Lower leg skin (tissue), 4 donors: ENCODE data around the gene NTF4. TPM values are rescaled to one million over a fixed set of nuclear protein-coding genes. Genes with fewer than 3 reads are reported as not detected.
A peak's percentile ranks its signal among the peaks of the same experiment; 100 is the strongest.

Experiments used
- DNase-seq, 2 donors: peaks; one replicate each; pipeline ENCODE4 v3.0.0-alpha.2; 2019; ENCODE audit warnings: low spot score in 2 of 2
- H3K4me3 ChIP-seq: fragments of 200-600 bp; sonication (generic); 2 replicates; pipeline ENCODE4 v1.5.1; 2017; ENCODE audit warnings: mild to moderate bottlenecking, low read depth; ENCODE audit not compliant: poor library complexity, severe bottlenecking
- CTCF ChIP-seq, 3 donors: fragments of 450-650 bp; IDR thresholded peaks; one replicate each; pipeline ENCODE4 v1.5.1; 2016; ENCODE audit warnings: antibody characterized with exemption in 3 of 3, mild to moderate bottlenecking in 3 of 3, moderate library complexity in 2 of 3
- POLR2A ChIP-seq, 2 donors: fragments of 450-650 bp; IDR thresholded peaks; one replicate each; pipeline ENCODE4 v1.6.1; 2016 to 2017; ENCODE audit warnings: antibody characterized with exemption in 2 of 2, mild to moderate bottlenecking in 1 of 2, moderate library complexity in 1 of 2
- WGBS, 2 donors: methylation state at CpG; one replicate each; pipeline ENCODE4 v1.1.5; 2018; 5-methylcytosine and 5-hydroxymethylcytosine counted together
- intact Hi-C: fragments of 100-400 bp; cut with DNase I; formaldehyde crosslinking; loops from one replicate; pipeline ENCODE4 v1.15.0; 2023; ENCODE audit warnings: low total_unique reads
- total RNA-seq, 4 donors: library from RNA; depleted of rRNA; stranded (reverse); fragments of >200 nt; gene quantifications; one replicate each; pipeline ENCODE4 v1.1.0, GENCODE V29; 2016

NTF4 gene
- total RNA-seq, 4 donors from 2014 or later: 7.4 to 16.8 (median 8.4) TPM

GRCh38 chr19:49092686-49093085 is 28.1 kb upstream of the NTF4 start:
- intact Hi-C loops: no loop called here

GRCh38 chr19:49091391-49092038 is 26.9 kb upstream of the NTF4 start:
- intact Hi-C loops: no loop called here
- no peak overlapping the region for H3K4me3 ChIP-seq
- no peak for DNase-seq
- TF ChIP-seq CTCF (IDR thresholded peaks at IDR 0.05) (no peak), POLR2A (IDR thresholded peaks at IDR 0.05) (no peak)
- WGBS, 2 donors: 89 to 93% methylated on average over 17 of the region's 17 CpGs

More at GRCh38 chr19:49092686-49093085, 28.1 kb upstream of the NTF4 start:
- DNase-seq: no peak
- WGBS, 2 donors: 95 to 96% methylated on average over 6 of the region's 6 CpGs
- TF ChIP-seq POLR2A (IDR thresholded peaks at IDR 0.05) (no peak), CTCF (IDR thresholded peaks at IDR 0.05) (no peak)
- H3K4me3 ChIP-seq: no peak overlapping the region

- intact Hi-C loops: no loop called here
Observed at GRCh38 chr19:49086296-49086695, 21.7 kb upstream of the NTF4 start.

GRCh38 chr19:49085868-49086232 is 21.2 kb upstream of the NTF4 start:
- TF ChIP-seq CTCF (IDR thresholded peaks at IDR 0.05) (no peak), POLR2A (IDR thresholded peaks at IDR 0.05) (no peak)
- 1 to 2% methylated on average over 14 of the region's 14 CpGs for whole genome bisulfite sequencing, 2 donors
- H3K4me3 ChIP-seq: peak overlapping the region; percentile 73
- intact Hi-C loops: no loop called here
- peak in 1 of 2 donors; percentile 83 for DNase-seq

More at GRCh38 chr19:49086296-49086695, 21.7 kb upstream of the NTF4 start:
- 33 to 38% methylated on average over 11 of the region's 11 CpGs for WGBS, 2 donors
- no peak for TF ChIP-seq POLR2A (IDR thresholded peaks at IDR 0.05)
- H3K4me3 ChIP-seq: peak overlapping the region; percentile 73
- DNase-seq: no peak

- intact Hi-C loops: no loop called here
- peak in 1 of 2 donors; percentile 79 for TF ChIP-seq POLR2A (IDR thresholded peaks at IDR 0.05)
- no peak for TF ChIP-seq CTCF (IDR thresholded peaks at IDR 0.05)
- peak; percentile 98 to 100 for DNase-seq
- WGBS, 2 donors: 0 to 1% methylated on average over 70 to 84 of the region's 89 CpGs
- H3K4me3 ChIP-seq: peak within 1 kb of the TSS; percentile 73
Observed at GRCh38 chr19:49085020-49085867, 20.6 kb upstream of the NTF4 start, which contains the start of gene SNRNP70. TSS of gene SNRNP70 (plus strand) at chr19:49085451. CDS start at chr19:49086415, 964 bp downstream.
